A673 (cell line): ENCODE results near the gene PRRG4. TPM values are rescaled to one million over a fixed set of nuclear protein-coding genes. Genes with fewer than 3 reads are reported as not detected.

Experiments
- BruUV-seq: library from RNA; stranded (reverse); fragments of 400-500 nt; replicated peaks from 2 replicates; lab custom pipeline; 2021; lab: Mats Ljungman, UMichigan
- CTCF ChIA-PET: fragments of 300-600 bp; sonication (Branson Sonifier 250); formaldehyde crosslinking; loops from one replicate; lab custom pipeline; 2022; ENCODE audit warnings: antibody characterized with exemption; lab: Charles Lee
- POLR2A ChIA-PET: fragments of 300-600 bp; sonication (Branson Sonifier 250); formaldehyde crosslinking; loops from one replicate; lab custom pipeline; 2022; ENCODE audit warnings: antibody characterized with exemption; ENCODE audit not compliant: low non-redundant PET; lab: Charles Lee
- DNase-seq: peaks from one replicate; pipeline ENCODE4 v3.0.0-alpha.2; 2015; ENCODE audit warnings: low spot score
- H3K27ac ChIP-seq: fragments of 200-600 bp; sonication (generic); 2 replicates; pipeline ENCODE4 v1.5.1; 2016; ENCODE audit warnings: mixed run types, low read depth, mild to moderate bottlenecking, mixed read lengths, antibody characterized with exemption, low read length; ENCODE audit not compliant: poor library complexity, severe bottlenecking
- H3K27me3 ChIP-seq: fragments of 200-600 bp; sonication (generic); replicated peaks from 2 replicates; pipeline ENCODE4 v1.6.1; 2017; ENCODE audit warnings: mixed run types, low read depth, mild to moderate bottlenecking, mixed read lengths, antibody characterized with exemption, low read length; ENCODE audit not compliant: insufficient read depth, poor library complexity
- H3K36me3 ChIP-seq: fragments of 200-600 bp; sonication (generic); 2 replicates; pipeline ENCODE4 v1.6.1; 2016; ENCODE audit warnings: mixed run types, mild to moderate bottlenecking, mixed read lengths, antibody characterized with exemption, low read length; ENCODE audit not compliant: insufficient read depth, poor library complexity, severe bottlenecking
- H3K4me1 ChIP-seq: fragments of 200-600 bp; sonication (generic); 2 replicates; pipeline ENCODE4 v1.6.1; 2017; ENCODE audit warnings: mixed run types, mild to moderate bottlenecking, mixed read lengths, antibody characterized with exemption, low read length; ENCODE audit not compliant: insufficient read depth, poor library complexity, severe bottlenecking
- H3K4me3 ChIP-seq: fragments of 200-600 bp; sonication (generic); 2 replicates; pipeline ENCODE4 v1.5.1; 2016; ENCODE audit warnings: low read depth, mixed run types, mild to moderate bottlenecking, mixed read lengths, low read length; ENCODE audit not compliant: poor library complexity, severe bottlenecking
- H3K9me3 ChIP-seq: fragments of 200-600 bp; sonication (generic); 2 replicates; pipeline ENCODE4 v1.6.1; 2016; ENCODE audit warnings: mixed run types, low read depth, mild to moderate bottlenecking, mixed read lengths, antibody characterized with exemption, low read length; ENCODE audit not compliant: poor library complexity, severe bottlenecking
- EZH2 ChIP-seq: fragments of 200-600 bp; sonication (generic); IDR thresholded peaks from 2 replicates; pipeline ENCODE4 v1.6.1; 2017; ENCODE audit warnings: borderline replicate concordance, low read depth, mild to moderate bottlenecking, mixed read lengths, antibody characterized with exemption, low read length; ENCODE audit not compliant: poor library complexity, severe bottlenecking
- intact Hi-C: fragments of 100-400 bp; cut with micrococcal nuclease; formaldehyde crosslinking; loops from one replicate; pipeline ENCODE4 v1.10.0; 2022; ENCODE audit not compliant: unreplicated experiment
- total RNA-seq: library from RNA; stranded (reverse); gene quantifications from 2 replicates; pipeline ENCODE4 v1.2.3, GENCODE V29; 2021
- TF ChIP-seq, protein P1 (sequence below): fragments of 300-800, 200-600 bp; sonication (generic); conservative IDR thresholded peaks from 2 replicates; pipeline ENCODE4 v1.5.1; 2017; ENCODE audit warnings: low read depth, mild to moderate bottlenecking, antibody characterized with exemption, low read length, moderate library complexity, mixed read lengths

The PRRG4 gene
- total RNA-seq, 1 experiment from 2014 or later = 3.8 TPM

DNA sequence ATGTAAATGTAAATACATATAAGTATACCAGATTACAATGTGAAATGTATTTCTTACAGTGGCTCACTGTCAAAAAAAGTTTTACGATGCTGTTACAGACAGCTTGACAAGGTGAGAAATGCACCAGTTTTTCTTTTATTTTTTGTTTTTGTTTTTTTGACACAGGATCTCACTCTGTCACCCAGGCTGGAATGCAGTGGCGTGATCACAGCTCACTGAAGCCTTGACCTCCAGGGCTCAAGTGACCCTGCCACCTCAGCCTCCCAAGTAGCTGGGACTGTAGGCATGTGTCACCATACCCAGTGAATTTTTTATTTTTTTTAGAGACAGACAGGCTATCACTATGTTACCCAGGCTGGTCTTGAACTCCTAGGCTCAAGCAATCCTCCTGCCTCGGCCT lies 44.5 kb upstream of the PRRG4 start:
- Histone ChIP-seq H3K36me3 (no peaks in the 10 kb centered on the region), H3K4me3 (no peak overlapping the region), H3K27ac (no peak overlapping the region), H3K4me1 (no peaks in the 10 kb centered on the region), H3K9me3 (no peaks in the 10 kb centered on the region), H3K27me3 (peaks cover 18% of the 10 kb centered on the region)
- no peak for DNase-seq
- TF ChIP-seq EZH2 = no peak
- TF ChIP-seq, protein P1, sequence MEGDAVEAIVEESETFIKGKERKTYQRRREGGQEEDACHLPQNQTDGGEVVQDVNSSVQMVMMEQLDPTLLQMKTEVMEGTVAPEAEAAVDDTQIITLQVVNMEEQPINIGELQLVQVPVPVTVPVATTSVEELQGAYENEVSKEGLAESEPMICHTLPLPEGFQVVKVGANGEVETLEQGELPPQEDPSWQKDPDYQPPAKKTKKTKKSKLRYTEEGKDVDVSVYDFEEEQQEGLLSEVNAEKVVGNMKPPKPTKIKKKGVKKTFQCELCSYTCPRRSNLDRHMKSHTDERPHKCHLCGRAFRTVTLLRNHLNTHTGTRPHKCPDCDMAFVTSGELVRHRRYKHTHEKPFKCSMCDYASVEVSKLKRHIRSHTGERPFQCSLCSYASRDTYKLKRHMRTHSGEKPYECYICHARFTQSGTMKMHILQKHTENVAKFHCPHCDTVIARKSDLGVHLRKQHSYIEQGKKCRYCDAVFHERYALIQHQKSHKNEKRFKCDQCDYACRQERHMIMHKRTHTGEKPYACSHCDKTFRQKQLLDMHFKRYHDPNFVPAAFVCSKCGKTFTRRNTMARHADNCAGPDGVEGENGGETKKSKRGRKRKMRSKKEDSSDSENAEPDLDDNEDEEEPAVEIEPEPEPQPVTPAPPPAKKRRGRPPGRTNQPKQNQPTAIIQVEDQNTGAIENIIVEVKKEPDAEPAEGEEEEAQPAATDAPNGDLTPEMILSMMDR = no peak
- CTCF ChIA-PET = no interaction called here
- no TSS peak for BruUV-seq
- POLR2A ChIA-PET = no interaction called here
- intact Hi-C loops = no loop called here

DNA sequence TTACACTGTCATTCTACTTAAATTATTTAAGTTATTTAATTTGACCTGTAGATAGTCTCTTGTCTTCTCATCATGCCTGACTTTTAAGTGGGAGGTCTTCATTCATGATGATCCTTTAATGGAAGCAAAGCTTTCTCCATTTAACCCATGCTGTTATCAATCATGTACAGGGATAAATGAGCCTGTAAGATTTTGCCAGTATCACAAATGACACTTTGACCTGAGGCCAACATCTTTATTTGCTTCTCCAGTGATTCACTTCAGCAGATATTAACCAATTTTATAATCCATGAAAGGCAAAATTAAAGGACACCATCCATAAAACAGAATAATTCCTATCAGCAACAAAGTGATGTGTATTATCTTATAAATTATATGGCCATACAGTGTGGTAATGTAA lies 42.9 kb upstream of the PRRG4 start:
- ChIA-PET CTCF (no interaction called here), POLR2A (no interaction called here)
- H3K4me3 ChIP-seq = no peak overlapping the region

DNA sequence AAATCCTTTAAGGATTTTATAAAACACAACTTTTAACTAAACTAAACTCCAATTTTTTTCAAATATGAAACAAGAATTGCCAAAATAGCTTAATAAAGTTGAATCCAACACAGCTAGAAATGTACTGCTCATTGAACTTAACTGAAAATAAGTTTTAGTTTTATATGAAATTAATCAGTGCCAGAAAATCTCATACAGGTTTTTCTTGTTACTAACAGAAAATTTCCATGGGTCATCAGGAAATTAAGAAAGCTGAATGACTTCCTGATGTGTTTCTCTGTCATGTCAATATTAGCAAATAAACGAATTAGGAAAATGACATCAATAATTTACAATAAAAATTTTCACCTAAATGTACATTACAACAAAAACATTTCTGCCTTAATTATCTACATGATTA lies 38.8 kb upstream of the PRRG4 start:
- ChIA-PET CTCF (interaction anchor here (0.6 kb wide), 1 partner anchor 12 kb away, joined by 3 read pairs; no protein-coding TSS in a partner anchor), POLR2A (no interaction called here)
- Histone ChIP-seq H3K27me3 (peaks cover 39% of the 10 kb centered on the region), H3K36me3 (no peaks in the 10 kb centered on the region), H3K9me3 (no peaks in the 10 kb centered on the region), H3K27ac (no peak overlapping the region), H3K4me1 (no peaks in the 10 kb centered on the region), H3K4me3 (no peak overlapping the region)
- intact Hi-C loops = no loop called here
- DNase-seq = no peak
- no peak for TF ChIP-seq EZH2
- TF ChIP-seq, protein P1 = no peak
- BruUV-seq = no TSS peak

More for the DNA sequence above, 42.9 kb upstream of the PRRG4 start:
- BruUV-seq = no TSS peak
- intact Hi-C loops = no loop called here
- no peak for DNase-seq
- Histone ChIP-seq H3K4me1 (no peaks in the 10 kb centered on the region), H3K36me3 (no peaks in the 10 kb centered on the region), H3K9me3 (no peaks in the 10 kb centered on the region), H3K27ac (no peak overlapping the region), H3K27me3 (peaks cover 30% of the 10 kb centered on the region)
- no peak for TF ChIP-seq EZH2
- TF ChIP-seq, protein P1 = no peak
